Measurements from ENCODE around the gene MPP7. TPM values are rescaled to one million over a fixed set of nuclear protein-coding genes. Genes with fewer than 3 reads are reported as not detected.
A peak's percentile ranks its signal among the peaks of the same experiment; 100 is the strongest.
"Not testable (repeated sequence)": the region's sequence is repeated elsewhere in the genome, so short reads cannot be mapped to it uniquely, and the experiment has no call there.

Gene MPP7
- total RNA-seq, 1 donor from 2014 or later = 0.54 TPM

- H3K27me3 Mint-ChIP-seq; DNase-seq; H3K9me3 Mint-ChIP-seq; H3K36me3 Mint-ChIP-seq (ENCODE audit: low read depth); H3K4me1 Mint-ChIP-seq; H3K27ac Mint-ChIP-seq; intact Hi-C loops (cut with micrococcal nuclease); H3K4me3 Mint-ChIP-seq: not testable (repeated sequence)
Observed at GRCh38 chr10:28319061-28319460, 16.2 kb upstream of the MPP7 start.

- H3K36me3 Mint-ChIP-seq (ENCODE audit: low read depth) = no peaks in the 10 kb centered on the region
- H3K9me3 Mint-ChIP-seq = no peaks in the 10 kb centered on the region
- no peaks in the 10 kb centered on the region for H3K4me1 Mint-ChIP-seq
- intact Hi-C loops (cut with micrococcal nuclease) = no loop called here
- H3K27ac Mint-ChIP-seq = no peak overlapping the region
- peaks cover 6% of the 10 kb centered on the region for H3K27me3 Mint-ChIP-seq
- H3K4me3 Mint-ChIP-seq = no peak overlapping the region
- no peak for DNase-seq
Observed at GRCh38 chr10:28318626-28319025, 15.8 kb upstream of the MPP7 start.

GRCh38 chr10:28317760-28318159, 14.9 kb upstream of the MPP7 start:
- intact Hi-C loops (cut with micrococcal nuclease) = loop anchor here (2.0 kb wide), 1 partner anchor 15 kb away; no protein-coding TSS in a partner anchor
- Mint-ChIP-seq H3K9me3 (no peaks in the 10 kb centered on the region), H3K27ac (no peak overlapping the region), H3K4me3 (no peak overlapping the region), H3K27me3 (peaks cover 6% of the 10 kb centered on the region), H3K36me3 (ENCODE audit: low read depth) (no peaks in the 10 kb centered on the region), H3K4me1 (no peaks in the 10 kb centered on the region)
- no peak for DNase-seq

- H3K4me1 Mint-ChIP-seq = no peaks in the 10 kb centered on the region
- H3K9me3 Mint-ChIP-seq = no peaks in the 10 kb centered on the region
- no peaks in the 10 kb centered on the region for H3K36me3 Mint-ChIP-seq (ENCODE audit: low read depth)
- intact Hi-C loops (cut with micrococcal nuclease) = loop anchor here (2.0 kb wide), 1 partner anchor 16 kb away; no protein-coding TSS in a partner anchor
- no peak overlapping the region for H3K4me3 Mint-ChIP-seq
- H3K27ac Mint-ChIP-seq = no peak overlapping the region
- DNase-seq = no peak
- peaks cover 6% of the 10 kb centered on the region for H3K27me3 Mint-ChIP-seq
Observed at GRCh38 chr10:28316696-28317095, 13.8 kb upstream of the MPP7 start.

GRCh38 chr10:28315140-28315539, 12.3 kb upstream of the MPP7 start:
- H3K4me1 Mint-ChIP-seq = no peaks in the 10 kb centered on the region
- no peak overlapping the region for H3K27ac Mint-ChIP-seq

GRCh38 chr10:28314211-28314610, 11.3 kb upstream of the MPP7 start:
- Mint-ChIP-seq H3K9me3 (no peaks in the 10 kb centered on the region), H3K27ac (no peak overlapping the region), H3K36me3 (ENCODE audit: low read depth) (no peaks in the 10 kb centered on the region), H3K4me1 (no peaks in the 10 kb centered on the region), H3K27me3 (peaks cover 11% of the 10 kb centered on the region), H3K4me3 (no peak overlapping the region)
- intact Hi-C loops (cut with micrococcal nuclease) = no loop called here
- DNase-seq = no peak

More at GRCh38 chr10:28315140-28315539, 12.3 kb upstream of the MPP7 start:
- no peaks in the 10 kb centered on the region for H3K9me3 Mint-ChIP-seq
- intact Hi-C loops (cut with micrococcal nuclease) = no loop called here
- no peak for DNase-seq
- no peaks in the 10 kb centered on the region for H3K36me3 Mint-ChIP-seq (ENCODE audit: low read depth)
- H3K27me3 Mint-ChIP-seq = peaks cover 8% of the 10 kb centered on the region
- no peak overlapping the region for H3K4me3 Mint-ChIP-seq

GRCh38 chr10:28312572-28312971, 9.7 kb upstream of the MPP7 start:
- Mint-ChIP-seq H3K36me3 (ENCODE audit: low read depth) (no peaks in the 10 kb centered on the region), H3K4me1 (peaks cover 4% of the 10 kb centered on the region), H3K27me3 (peaks cover 16% of the 10 kb centered on the region), H3K27ac (no peak overlapping the region), H3K4me3 (no peak overlapping the region), H3K9me3 (no peaks in the 10 kb centered on the region)
- intact Hi-C loops (cut with micrococcal nuclease) = no loop called here
- no peak for DNase-seq

- no peak overlapping the region for H3K4me3 Mint-ChIP-seq
- H3K36me3 Mint-ChIP-seq (ENCODE audit: low read depth) = no peaks in the 10 kb centered on the region
- no peaks in the 10 kb centered on the region for H3K9me3 Mint-ChIP-seq
- peaks cover 23% of the 10 kb centered on the region for H3K27me3 Mint-ChIP-seq
- no peak for DNase-seq
- intact Hi-C loops (cut with micrococcal nuclease) = no loop called here
- H3K4me1 Mint-ChIP-seq = peaks cover 4% of the 10 kb centered on the region
- H3K27ac Mint-ChIP-seq = no peak overlapping the region
Observed at GRCh38 chr10:28311104-28311503, 8.2 kb upstream of the MPP7 start.

- H3K4me3 Mint-ChIP-seq = no peak overlapping the region
Observed at GRCh38 chr10:28307267-28307666, 4.4 kb upstream of the MPP7 start.

GRCh38 chr10:28305553-28305952, 2.7 kb upstream of the MPP7 start:
- intact Hi-C loops (cut with micrococcal nuclease) = no loop called here
- Mint-ChIP-seq H3K9me3 (no peaks in the 10 kb centered on the region), H3K4me3 (no peak overlapping the region)

More at GRCh38 chr10:28307267-28307666, 4.4 kb upstream of the MPP7 start:
- H3K27me3 Mint-ChIP-seq = peaks cover 52% of the 10 kb centered on the region
- peaks cover 16% of the 10 kb centered on the region for H3K4me1 Mint-ChIP-seq
- H3K36me3 Mint-ChIP-seq (ENCODE audit: low read depth) = no peaks in the 10 kb centered on the region
- no peak for DNase-seq
- intact Hi-C loops (cut with micrococcal nuclease) = no loop called here
- no peaks in the 10 kb centered on the region for H3K9me3 Mint-ChIP-seq
- H3K27ac Mint-ChIP-seq = no peak overlapping the region

GRCh38 chr10:28304032-28304571, 1.2 kb upstream of the MPP7 start:
- H3K27me3 Mint-ChIP-seq = peaks cover 49% of the 10 kb centered on the region
- no peak for DNase-seq
- H3K9me3 Mint-ChIP-seq = no peaks in the 10 kb centered on the region
- peak overlapping the region; percentile 96 for H3K4me3 Mint-ChIP-seq
- intact Hi-C loops (cut with micrococcal nuclease) = no loop called here
- H3K4me1 Mint-ChIP-seq = peaks cover 28% of the 10 kb centered on the region
- H3K36me3 Mint-ChIP-seq (ENCODE audit: low read depth) = no peaks in the 10 kb centered on the region
- no peak overlapping the region for H3K27ac Mint-ChIP-seq

More at GRCh38 chr10:28305553-28305952, 2.7 kb upstream of the MPP7 start:
- Mint-ChIP-seq H3K27me3 (peaks cover 54% of the 10 kb centered on the region), H3K36me3 (ENCODE audit: low read depth) (no peaks in the 10 kb centered on the region), H3K4me1 (peaks cover 23% of the 10 kb centered on the region), H3K27ac (no peak overlapping the region)
- DNase-seq = no peak

GRCh38 chr10:28302012-28302637, 739 bp downstream of the MPP7 start:
- peak overlapping the region; percentile 59 for H3K27ac Mint-ChIP-seq

GRCh38 chr10:28300027-28300426, 2.8 kb downstream of the MPP7 start:
- Mint-ChIP-seq H3K4me1 (peaks cover 34% of the 10 kb centered on the region), H3K36me3 (ENCODE audit: low read depth) (no peaks in the 10 kb centered on the region), H3K27me3 (peaks cover 27% of the 10 kb centered on the region), H3K27ac (no peak overlapping the region), H3K9me3 (no peaks in the 10 kb centered on the region), H3K4me3 (no peak overlapping the region)
- intact Hi-C loops (cut with micrococcal nuclease) = no loop called here
- no peak for DNase-seq

More at GRCh38 chr10:28302012-28302637, 739 bp downstream of the MPP7 start:
- Mint-ChIP-seq H3K27me3 (peaks cover 43% of the 10 kb centered on the region), H3K9me3 (no peaks in the 10 kb centered on the region), H3K4me3 (peak overlapping the region; percentile 75), H3K4me1 (peaks cover 28% of the 10 kb centered on the region), H3K36me3 (ENCODE audit: low read depth) (no peaks in the 10 kb centered on the region)
- DNase-seq = no peak
- intact Hi-C loops (cut with micrococcal nuclease) = loop anchor here (2.0 kb wide), 2 partner anchors 51 to 231 kb away; partner anchors contain the start of gene WAC

- H3K27ac Mint-ChIP-seq = peak overlapping the region; percentile 54
- no peaks in the 10 kb centered on the region for H3K36me3 Mint-ChIP-seq (ENCODE audit: low read depth)
- DNase-seq = no peak
- peaks cover 16% of the 10 kb centered on the region for H3K27me3 Mint-ChIP-seq
- H3K9me3 Mint-ChIP-seq = no peaks in the 10 kb centered on the region
- H3K4me3 Mint-ChIP-seq = peak overlapping the region; percentile 2
- intact Hi-C loops (cut with micrococcal nuclease) = no loop called here
- peaks cover 31% of the 10 kb centered on the region for H3K4me1 Mint-ChIP-seq
Observed at GRCh38 chr10:28298951-28299350, 3.9 kb downstream of the MPP7 start.

Measured in activated CD4-positive, alpha-beta T cell treated with anti-CD3 and anti-CD28 coated beads, Interleukin-2, amount 10 ng/mL, durations not matched to agents 24 days and 14 days (primary cell).